H1 (cell line): ENCODE results near the gene PPP1R12A. TPM values are rescaled to one million over a fixed set of nuclear protein-coding genes. Genes with fewer than 3 reads are reported as not detected.

ENCODE experiments used
- CTCF ChIA-PET: fragments of 300-600 bp; sonication (Branson Sonifier 250); formaldehyde crosslinking; loops from one replicate; lab custom pipeline; 2021; ENCODE audit not compliant: partially characterized antibody; lab: Charles Lee
- POLR2A ChIA-PET: fragments of 300-600 bp; sonication (Branson Sonifier 250); formaldehyde crosslinking; loops from one replicate; lab custom pipeline; 2021; ENCODE audit warnings: inconsistent platforms; ENCODE audit not compliant: partially characterized antibody; lab: Charles Lee
- DNase-seq, 2 experiments: peaks; one replicate each; pipeline versions ENCODE4 v3.0.0 to v3.0.0-alpha.2; 2010 to 2022; ENCODE audit warnings: low spot score in 2 of 2, low read depth in 1 of 2, mixed read lengths in 1 of 2
- FAIRE-seq: peaks from 2 replicates; lab custom pipeline; 2011; peaks lifted over from hg19 to GRCh38; lab: Jason Lieb, UNC
- H2AFZ ChIP-seq: 2 replicates; pipeline ENCODE4 v1.8.1; 2012; ENCODE audit warnings: low read length, inconsistent platforms
- H2AK5ac ChIP-seq: 2 replicates; pipeline ENCODE4 v1.6.1; 2013; ENCODE audit warnings: low read depth, low read length
- H2BK120ac ChIP-seq: replicated peaks from 2 replicates; pipeline ENCODE3; 2013; ENCODE audit warnings: low read depth, low read length, inconsistent platforms
- H2BK12ac ChIP-seq: 2 replicates; pipeline ENCODE4 v1.6.1; 2013; ENCODE audit warnings: low read depth, low read length
- H2BK15ac ChIP-seq: 2 replicates; pipeline ENCODE4 v1.6.1; 2013; ENCODE audit warnings: low read length
- H2BK20ac ChIP-seq: 2 replicates; pipeline ENCODE4 v1.6.1; 2013; ENCODE audit warnings: low read length
- H2BK5ac ChIP-seq: 2 replicates; pipeline ENCODE4 v1.6.1; 2013; ENCODE audit warnings: low read depth, low read length
- H3K14ac ChIP-seq: 2 replicates; pipeline ENCODE4 v1.6.1; 2013; ENCODE audit warnings: inconsistent platforms; ENCODE audit not compliant: insufficient read length
- H3K18ac ChIP-seq: 2 replicates; pipeline ENCODE4 v1.6.1; 2013; ENCODE audit warnings: low read length; ENCODE audit errors: extremely low read depth
- H3K23ac ChIP-seq: 2 replicates; pipeline ENCODE4 v1.6.1; 2013; ENCODE audit warnings: inconsistent platforms; ENCODE audit not compliant: insufficient read length
- H3K23me2 ChIP-seq: 2 replicates; pipeline ENCODE4 v1.6.1; 2013; ENCODE audit warnings: low read depth, low read length
- H3K27ac ChIP-seq: 2 replicates; pipeline ENCODE4 v1.6.1; 2011; ENCODE audit warnings: low read depth, low read length, inconsistent platforms
- H3K27me3 ChIP-seq, 4 experiments: replicated peaks in 1 of 4; 1 replicate in 1 of 4; 2 replicates in 3 of 4; pipeline versions ENCODE4 v1.6.1 to v1.8.1; 2011 to 2013; ENCODE audit warnings: low read length in 3 of 4, mild to moderate bottlenecking in 3 of 4, inconsistent platforms in 2 of 4, mixed read lengths in 2 of 4, moderate library complexity in 1 of 4; ENCODE audit not compliant: control insufficient read depth in 3 of 4, insufficient read depth in 3 of 4; ENCODE audit errors: extremely low read depth in 1 of 4
- H3K36me3 ChIP-seq, 4 experiments: 2 replicates each; pipeline versions ENCODE4 v1.6.1 to v1.8.1; 2011 to 2013; ENCODE audit warnings: mild to moderate bottlenecking in 4 of 4, low read length in 3 of 4, moderate library complexity in 2 of 4, control low read depth in 1 of 4, inconsistent platforms in 1 of 4; ENCODE audit not compliant: insufficient read depth in 4 of 4, control insufficient read depth in 2 of 4
- H3K4ac ChIP-seq: replicated peaks from 2 replicates; pipeline ENCODE3; 2013; ENCODE audit warnings: low read length, low read depth, mixed read lengths, inconsistent platforms; ENCODE audit not compliant: insufficient read length
- H3K4me1 ChIP-seq, 4 experiments: replicated peaks in 1 of 4; 1 replicate in 1 of 4; 2 replicates in 3 of 4; pipeline versions ENCODE4 v1.6.1 to v1.8.1; 2011 to 2013; ENCODE audit warnings: low read length in 3 of 4, inconsistent platforms in 2 of 4, mixed read lengths in 1 of 4; ENCODE audit not compliant: insufficient read depth in 4 of 4, control insufficient read depth in 3 of 4
- H3K4me2 ChIP-seq, 2 experiments: 2 replicates each; pipeline versions ENCODE4 v1.6.1 to v1.8.1; 2011 to 2013; ENCODE audit warnings: low read depth in 2 of 2, low read length in 2 of 2, control low read depth in 1 of 2, inconsistent platforms in 1 of 2, mild to moderate bottlenecking in 1 of 2; ENCODE audit not compliant: insufficient read depth in 1 of 2
- H3K4me3 ChIP-seq, 4 experiments: fragments of 200-600, 300-600 bp in 1 of 4; sonication (generic), shearing (Covaris generic), sonication (Bioruptor Twin) in 1 of 4; 2 replicates each; pipeline versions ENCODE4 v1.5.1 to v1.8.1; 2011 to 2016; ENCODE audit warnings: low read length in 4 of 4, low read depth in 3 of 4, control low read depth in 2 of 4, inconsistent platforms in 2 of 4, mild to moderate bottlenecking in 2 of 4, mixed read lengths in 1 of 4, moderate library complexity in 1 of 4; ENCODE audit not compliant: insufficient read depth in 2 of 4; ENCODE audit errors: extremely low read depth in 1 of 4
- H3K56ac ChIP-seq: replicated peaks from 2 replicates; pipeline ENCODE3; 2013; ENCODE audit warnings: low read depth, mild to moderate bottlenecking, mixed read lengths, low read length, inconsistent platforms; ENCODE audit not compliant: insufficient read length
- H3K79me1 ChIP-seq: 2 replicates; pipeline ENCODE4 v1.6.1; 2013; ENCODE audit warnings: low read depth, low read length, control low read depth
- H3K79me2 ChIP-seq, 2 experiments: 2 replicates each; pipeline versions ENCODE4 v1.6.1 to v1.8.1; 2012 to 2013; ENCODE audit warnings: low read length in 2 of 2, mild to moderate bottlenecking in 2 of 2, inconsistent platforms in 1 of 2; ENCODE audit not compliant: insufficient read depth in 2 of 2, control insufficient read depth in 1 of 2
- H3K9ac ChIP-seq, 4 experiments: replicated peaks in 1 of 4; 1 replicate in 1 of 4; 2 replicates in 3 of 4; pipeline versions ENCODE4 v1.6.1 to v1.8.1; 2011 to 2013; ENCODE audit warnings: low read depth in 3 of 4, low read length in 3 of 4, control low read depth in 2 of 4, mild to moderate bottlenecking in 2 of 4, moderate library complexity in 2 of 4, inconsistent platforms in 1 of 4; ENCODE audit errors: extremely low read depth in 1 of 4
- H3K9me3 ChIP-seq, 2 experiments: 2 replicates each; pipeline versions ENCODE4 v1.6.1 to v1.8.1; 2012 to 2013; ENCODE audit warnings: mild to moderate bottlenecking in 2 of 2, moderate library complexity in 2 of 2, control low read depth in 1 of 2, inconsistent platforms in 1 of 2, low read depth in 1 of 2, low read length in 1 of 2, mixed read lengths in 1 of 2; ENCODE audit not compliant: insufficient read depth in 2 of 2
- H4K20me1 ChIP-seq, 2 experiments: replicated peaks in 1 of 2; 2 replicates each; pipeline versions ENCODE3 to v1.8.1; 2011 to 2013; ENCODE audit warnings: inconsistent platforms in 2 of 2, low read length in 2 of 2, mild to moderate bottlenecking in 1 of 2; ENCODE audit not compliant: insufficient read depth in 2 of 2, control insufficient read depth in 1 of 2
- H4K5ac ChIP-seq: 2 replicates; pipeline ENCODE4 v1.6.1; 2013; ENCODE audit warnings: low read length, low read depth, mixed read lengths, inconsistent platforms; ENCODE audit not compliant: insufficient read length
- H4K8ac ChIP-seq: 2 replicates; pipeline ENCODE4 v1.8.0; 2013; ENCODE audit warnings: mild to moderate bottlenecking, moderate library complexity, low read length, inconsistent platforms; ENCODE audit not compliant: insufficient read depth; ENCODE audit errors: extremely low read depth
- H4K91ac ChIP-seq: replicated peaks from 2 replicates; pipeline ENCODE3; 2013; ENCODE audit warnings: low read length, mixed read lengths, inconsistent platforms; ENCODE audit not compliant: insufficient read length
- ASH2L ChIP-seq: fragments of 200-600, 300-600 bp; sonication (generic); IDR thresholded peaks from one replicate; pipeline ENCODE4 v1.7.1; 2017; ENCODE audit warnings: low read length
- FOSL1 ChIP-seq: IDR thresholded peaks from 2 replicates; pipeline ENCODE4 v1.6.1; 2011; ENCODE audit warnings: mild to moderate bottlenecking, low read depth, low read length, moderate library complexity; ENCODE audit not compliant: insufficient read depth
- HDAC2 ChIP-seq, 2 experiments: fragments of 300-600 bp in 1 of 2; sonication (generic) in 1 of 2; IDR thresholded peaks; 2 replicates each; pipeline ENCODE4 v1.6.1; 2011 to 2012; ENCODE audit warnings: low read depth in 2 of 2, low read length in 2 of 2, mild to moderate bottlenecking in 2 of 2, moderate library complexity in 2 of 2, borderline replicate concordance in 1 of 2, inconsistent platforms in 1 of 2
- JUND ChIP-seq: IDR thresholded peaks from 2 replicates; pipeline ENCODE4 v1.6.1; 2011; ENCODE audit warnings: mild to moderate bottlenecking, improper control_type of control experiment, low read length
- KDM5A ChIP-seq: fragments of 200-600 bp; IDR thresholded peaks from 2 replicates; pipeline ENCODE4 v1.7.1; 2012; ENCODE audit warnings: mild to moderate bottlenecking, low read length, inconsistent platforms, mixed read lengths
- MAFK ChIP-seq: IDR thresholded peaks from 2 replicates; pipeline ENCODE4 v1.6.1; 2012; ENCODE audit warnings: low read depth, mild to moderate bottlenecking, improper control_type of control experiment, low read length
- TEAD4 ChIP-seq: IDR thresholded peaks from 2 replicates; pipeline ENCODE4 v1.6.1; 2012; ENCODE audit warnings: low read depth, low read length, inconsistent platforms, mixed read lengths
- USF2 ChIP-seq: IDR thresholded peaks from 2 replicates; pipeline ENCODE4 v1.6.1; 2011; ENCODE audit warnings: low read length, improper control_type of control experiment
- WGBS, 2 experiments: shearing (Covaris generic) in 1 of 2; methylation state at CpG; one replicate each; pipeline versions ENCODE4 v1.1.6 to v1.1.7; 2013 to 2015; ENCODE audit warnings: low lambda C conversion rate in 2 of 2, mixed read lengths in 2 of 2, inconsistent platforms in 1 of 2, low coverage in 1 of 2, missing lambda C conversion rate in 1 of 2; ENCODE audit not compliant: insufficient replicate concordance in 2 of 2, insufficient coverage in 1 of 2, insufficient read length in 1 of 2; ENCODE audit errors: extremely low coverage in 1 of 2, missing lambda C conversion rate in 1 of 2; 5-methylcytosine and 5-hydroxymethylcytosine counted together
- polyA plus RNA-seq, 7 experiments: library from polyadenylated mRNA; depleted of rRNA in 3 of 7; stranded (reverse) in 5 of 7; unstranded in 2 of 7; fragments of >200 nt in 5 of 7; fragments of 200-250 nt in 2 of 7; gene quantifications; 1 replicate in 5 of 7; 2 replicates in 1 of 7; 4 replicates in 1 of 7; pipeline versions ENCODE4 v1.2.1 to v1.2.3, GENCODE V29; 2011 to 2013; ENCODE audit warnings: missing spikeins in 2 of 7, mixed read lengths in 2 of 7
- total RNA-seq: library from RNA; stranded (reverse); fragmentation: NEBNext Ultra II Directional; extraction: Animal tissue kit (Norgen Biotek cat#: 25700); gene quantifications from 2 replicates; pipeline ENCODE4 v1.2.1, GENCODE V29; 2021

Gene PPP1R12A
- total and polyA plus RNA-seq, 2 of the 8 experiments (the other 6 are each of a cell fraction or from before 2014, with no cell fraction given): 14.7 to 81.5 TPM

GRCh38 chr12:79938843-79939242 is 3.9 kb upstream of the PPP1R12A start:
- H3K4ac ChIP-seq: no peak overlapping the region
- no peak overlapping the region for H3K4me2 ChIP-seq
- H3K27me3 ChIP-seq: no peaks in the 10 kb centered on the region
- peaks cover 6% of the 10 kb centered on the region; the same call in 1 of the 2 replicates for H3K23me2 ChIP-seq
- peaks cover 0 to 12% of the 10 kb centered on the region in 2 experiments; a peak in 2 of 4 replicates for H3K79me2 ChIP-seq
- H2AFZ ChIP-seq: no peak overlapping the region
- no peak overlapping the region for H3K18ac ChIP-seq
- no peak overlapping the region for H3K56ac ChIP-seq
- POLR2A ChIA-PET: interaction anchor here (0.6 to 0.8 kb wide), 2 partner anchors 9 to 11 kb away, joined by 3 read pairs; no protein-coding TSS in a partner anchor
- no peaks in the 10 kb centered on the region for H3K9me3 ChIP-seq
- no peak overlapping the region for H4K8ac ChIP-seq
- H3K79me1 ChIP-seq: no peaks in the 10 kb centered on the region
- H4K91ac ChIP-seq: no peak overlapping the region
- TF ChIP-seq HDAC2 (IDR thresholded peaks at IDR 0.05; ENCODE audit: borderline replicate concordance in 1 of 2, low read depth in 2 of 2, low read length in 2 of 2) (no peak), USF2 (no peak), FOSL1 (no peak), TEAD4 (no peak), MAFK (no peak), JUND (no peak), ASH2L (no peak), KDM5A (no peak)
- H2BK15ac ChIP-seq: no peak overlapping the region
- DNase-seq (no peak), FAIRE-seq (no peak)
- no peak overlapping the region for H2BK5ac ChIP-seq
- H3K9ac ChIP-seq: no peak overlapping the region
- H4K20me1 ChIP-seq: no peaks in the 10 kb centered on the region
- WGBS, 2 experiments: 88% methylated on average over 1 of the region's 1 CpG; no CpG with 5 or more reads in 1 of the 2 experiments
- H3K27ac ChIP-seq: no peak overlapping the region
- no peak overlapping the region for H3K14ac ChIP-seq
- H2AK5ac ChIP-seq: no peak overlapping the region
- no peak overlapping the region for H2BK120ac ChIP-seq
- H3K4me1 ChIP-seq: peaks cover 0 to 2% (median 0%) of the 10 kb centered on the region in 4 experiments; a peak in 2 of 7 replicates
- H3K4me3 ChIP-seq: no peak overlapping the region
- CTCF ChIA-PET: interaction anchor here (1.6 kb wide), 1 partner anchor 129 kb away, joined by 4 read pairs; no protein-coding TSS in a partner anchor
- H2BK20ac ChIP-seq: no peak overlapping the region
- no peak overlapping the region for H2BK12ac ChIP-seq
- no peak overlapping the region for H3K23ac ChIP-seq
- no peak overlapping the region for H4K5ac ChIP-seq
- H3K36me3 ChIP-seq: no peaks in the 10 kb centered on the region
